Fibroblast of pulmonary artery (primary cell): ENCODE measurements around the gene ZFHX3.

Experiments
- DNase-seq: peaks from one replicate; pipeline ENCODE4 v3.0.0-alpha.2; 2010; ENCODE audit warnings: low read depth
- H3K4me3 ChIP-seq: replicated peaks from 2 replicates; pipeline ENCODE4 v1.5.1; 2011; ENCODE audit warnings: low read depth, mild to moderate bottlenecking, control low read depth, low read length, moderate library complexity
- CTCF ChIP-seq: IDR thresholded peaks from 2 replicates; pipeline ENCODE4 v1.5.1; 2011; ENCODE audit warnings: mild to moderate bottlenecking, control low read depth, low read length, inconsistent platforms; ENCODE audit errors: missing control alignments

ZFHX3 gene

GRCh38 chr16:72894293-72895151 lies 153.4 kb downstream of the ZFHX3 start:
- no peak overlapping the region for H3K4me3 ChIP-seq
- no peak for TF ChIP-seq CTCF
- peak; percentile 73 for DNase-seq

GRCh38 chr16:72891291-72892227 lies 156.4 kb downstream of the ZFHX3 start:
- no peak for TF ChIP-seq CTCF
- no peak overlapping the region for H3K4me3 ChIP-seq
- no peak for DNase-seq

GRCh38 chr16:72890587-72890986 lies 157.3 kb downstream of the ZFHX3 start:
- TF ChIP-seq CTCF: no peak

GRCh38 chr16:72889616-72890582 lies 158.0 kb downstream of the ZFHX3 start:
- TF ChIP-seq CTCF: no peak
- no peak for DNase-seq
- H3K4me3 ChIP-seq: no peak overlapping the region

More at GRCh38 chr16:72890587-72890986, 157.3 kb downstream of the ZFHX3 start:
- DNase-seq: no peak
- H3K4me3 ChIP-seq: no peak overlapping the region

- DNase-seq: no peak
- no peak overlapping the region for H3K4me3 ChIP-seq
- no peak for TF ChIP-seq CTCF
These were observed 160.4 kb downstream of the ZFHX3 start for GRCh38 chr16:72887537-72887936.

GRCh38 chr16:72886346-72886974 lies 161.5 kb downstream of the ZFHX3 start:
- no peak for TF ChIP-seq CTCF
- no peak for DNase-seq
- H3K4me3 ChIP-seq: no peak overlapping the region
